Small intestine (tissue), 7 donors: ENCODE measurements around the gene MORN5. TPM values are rescaled to one million over a fixed set of nuclear protein-coding genes. Genes with fewer than 3 reads are reported as not detected.

Experiments used
- DNase-seq, 2 donors: peaks; one replicate each; pipeline versions ENCODE4 v3.0.0 to v3.0.0-alpha.2; 2013
- FAIRE-seq: peaks from 2 replicates; lab custom pipeline; 2012; peaks lifted over from hg19 to GRCh38; lab: Jason Lieb, UNC
- H3K27ac ChIP-seq, 3 donors: one replicate each; pipeline ENCODE4 v1.5.1; 2013; ENCODE audit warnings: low read length in 2 of 3, mild to moderate bottlenecking in 2 of 3, control low read depth in 1 of 3, inconsistent platforms in 1 of 3, low read depth in 1 of 3, moderate library complexity in 1 of 3
- H3K27me3 ChIP-seq, 3 donors: one replicate each; pipeline ENCODE4 v1.6.1; 2013; ENCODE audit warnings: low read length in 3 of 3, inconsistent platforms in 1 of 3; ENCODE audit not compliant: control insufficient read depth in 3 of 3, insufficient read depth in 3 of 3
- H3K36me3 ChIP-seq, 3 donors: one replicate each; pipeline ENCODE4 v1.6.1; 2013; ENCODE audit warnings: low read length in 3 of 3, inconsistent platforms in 1 of 3, low read depth in 1 of 3, mild to moderate bottlenecking in 1 of 3, moderate library complexity in 1 of 3; ENCODE audit not compliant: control insufficient read depth in 3 of 3, insufficient read depth in 2 of 3
- H3K4me1 ChIP-seq, 3 donors: one replicate each; pipeline ENCODE4 v1.6.1; 2013; ENCODE audit warnings: low read length in 2 of 3, inconsistent platforms in 1 of 3, low read depth in 1 of 3, mild to moderate bottlenecking in 1 of 3, moderate library complexity in 1 of 3; ENCODE audit not compliant: control insufficient read depth in 3 of 3, insufficient read depth in 2 of 3
- H3K4me3 ChIP-seq, 3 donors: one replicate each; pipeline ENCODE4 v1.5.1; 2013; ENCODE audit warnings: low read length in 3 of 3, control low read depth in 1 of 3, inconsistent platforms in 1 of 3, low read depth in 1 of 3, mild to moderate bottlenecking in 1 of 3, moderate library complexity in 1 of 3
- H3K9me3 ChIP-seq, 2 donors: one replicate each; pipeline ENCODE4 v1.6.1; 2013; ENCODE audit warnings: low read depth in 1 of 2, low read length in 1 of 2; ENCODE audit not compliant: control insufficient read depth in 2 of 2, insufficient read depth in 1 of 2
- WGBS, 3 donors: extraction: QIAGEN DNeasy Blood & Tissue Kit; methylation state at CpG; one replicate each; pipeline ENCODE4 v1.1.7; 2013; 5-methylcytosine and 5-hydroxymethylcytosine counted together
- polyA plus RNA-seq, 4 donors: library from polyadenylated mRNA; stranded (reverse) in 3 of 4; unstranded in 1 of 4; fragments of 200-250 nt in 3 of 4; fragments of 120-200 nt in 1 of 4; gene quantifications; one replicate each; pipeline versions ENCODE4 v1.2.1 to v1.2.3, GENCODE V29; 2013
- donor health status: healthy with polysubstance abuse.
- donor health status: control.
- donor health status: control.
- donor health status: Bipolar disorder and iron deficiency.
- donor health status: healthy.

Gene MORN5
- polyA plus RNA-seq, 4 donors = not detected

- WGBS, 3 donors = 73 to 74% (median 73%) methylated on average over 10 of the region's 10 CpGs
- peaks cover 0 to 8% (median 0%) of the 10 kb centered on the region in 3 donors for H3K4me1 ChIP-seq
These were observed 32.3 kb upstream of the MORN5 start for GRCh38 chr9:122127396-122127798.

DNA sequence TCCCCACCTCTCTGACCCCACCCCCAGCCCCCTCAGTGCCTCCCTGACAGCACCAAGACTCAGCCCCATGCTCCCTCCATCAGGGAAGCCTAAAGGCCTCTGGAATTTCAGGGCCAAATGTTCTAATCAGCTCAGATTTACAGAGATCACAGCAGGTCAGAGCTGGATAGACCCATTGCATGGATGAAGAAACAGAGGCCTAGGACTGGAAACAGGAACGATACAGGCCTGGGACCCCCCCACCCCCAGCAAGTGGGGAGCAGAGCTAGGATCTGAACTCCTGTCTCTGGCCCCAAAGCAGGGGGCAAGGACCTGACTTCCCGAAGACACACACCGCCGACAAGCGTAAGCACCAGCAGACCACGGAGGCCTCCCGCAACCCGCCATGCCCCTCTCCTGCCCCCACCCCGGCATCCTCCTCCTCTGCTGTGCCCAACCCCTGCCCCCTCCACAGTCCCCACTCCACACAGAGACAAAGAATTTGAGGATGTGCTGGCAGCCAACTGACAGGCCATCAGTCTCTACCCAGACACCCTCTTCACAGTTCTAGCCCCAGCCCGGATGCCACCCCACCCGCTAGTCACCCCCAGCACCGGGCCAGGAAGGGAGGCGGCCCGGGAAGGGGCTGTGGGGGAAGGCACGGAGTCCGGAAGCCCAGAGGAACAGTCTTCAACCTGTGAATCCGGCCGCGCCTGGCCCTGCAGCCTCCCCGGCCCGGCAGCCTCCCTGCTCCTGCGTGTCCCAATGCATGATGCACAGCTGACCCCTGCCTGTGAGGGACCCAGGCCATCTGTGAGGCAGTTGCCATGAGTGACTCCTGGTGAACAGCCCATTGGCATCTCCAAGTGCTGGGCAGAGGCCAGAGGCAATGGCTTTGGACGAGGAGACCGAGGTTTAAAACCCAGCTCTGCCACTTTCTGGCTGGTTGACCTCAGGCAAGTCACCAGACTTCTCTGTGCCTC lies 31.4 kb upstream of the MORN5 start:
- no peaks in the 10 kb centered on the region for H3K36me3 ChIP-seq
- peaks cover 0 to 77% (median 13%) of the 10 kb centered on the region in 3 donors for H3K27me3 ChIP-seq
- peaks cover 0 to 8% (median 0%) of the 10 kb centered on the region in 3 donors for H3K4me1 ChIP-seq
- DNase-seq = no peak
- H3K27ac ChIP-seq = no peak overlapping the region
- FAIRE-seq = no peak
- WGBS, 3 donors = 75 to 81% (median 78%) methylated on average over 20 to 24 of the region's 24 CpGs
- H3K4me3 ChIP-seq = no peak overlapping the region
- no peaks in the 10 kb centered on the region for H3K9me3 ChIP-seq

More at GRCh38 chr9:122127396-122127798, 32.3 kb upstream of the MORN5 start:
- Histone ChIP-seq H3K9me3 (no peaks in the 10 kb centered on the region), H3K4me3 (no peak overlapping the region), H3K27ac (no peak overlapping the region), H3K36me3 (no peaks in the 10 kb centered on the region), H3K27me3 (peaks cover 0 to 74% (median 13%) of the 10 kb centered on the region in 3 donors)
- FAIRE-seq (no peak), DNase-seq (no peak)

DNA sequence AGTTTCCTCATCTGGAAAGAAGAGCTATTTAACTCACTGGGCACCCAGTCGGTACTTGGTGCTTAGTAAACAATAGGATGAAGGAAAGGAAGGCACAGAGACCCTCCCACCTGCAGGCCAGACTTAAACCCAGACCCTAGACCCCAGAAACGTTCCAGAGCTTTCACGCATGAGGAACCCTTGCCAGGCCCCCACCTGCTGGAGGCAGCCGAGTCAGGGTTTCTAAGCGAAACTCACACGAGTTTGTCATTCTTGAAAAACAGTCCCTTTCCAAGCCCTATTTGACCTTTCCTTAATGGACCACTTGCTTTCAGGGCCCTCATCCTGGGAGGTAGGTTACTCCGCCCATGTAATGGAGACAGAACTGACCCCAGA lies 30.8 kb upstream of the MORN5 start:
- H3K36me3 ChIP-seq = no peaks in the 10 kb centered on the region
- 82 to 88% (median 84%) methylated on average over 7 of the region's 7 CpGs for WGBS, 3 donors

GRCh38 chr9:122129969-122130368 lies 29.7 kb upstream of the MORN5 start:
- no peak for FAIRE-seq
- Histone ChIP-seq H3K4me1 (peaks cover 0 to 8% (median 0%) of the 10 kb centered on the region in 3 donors), H3K4me3 (no peak overlapping the region), H3K9me3 (no peaks in the 10 kb centered on the region), H3K27me3 (peaks cover 0 to 67% (median 13%) of the 10 kb centered on the region in 3 donors), H3K36me3 (no peaks in the 10 kb centered on the region), H3K27ac (no peak overlapping the region)
- DNase-seq = no peak
- 85 to 93% (median 87%) methylated on average over 2 of the region's 2 CpGs for WGBS, 3 donors

More for the DNA sequence above, 30.8 kb upstream of the MORN5 start:
- Histone ChIP-seq H3K27me3 (peaks cover 0 to 77% (median 13%) of the 10 kb centered on the region in 3 donors), H3K9me3 (no peaks in the 10 kb centered on the region), H3K4me1 (peaks cover 0 to 8% (median 0%) of the 10 kb centered on the region in 3 donors), H3K27ac (no peak overlapping the region), H3K4me3 (no peak overlapping the region)
- FAIRE-seq (no peak), DNase-seq (no peak)

GRCh38 chr9:122130837-122131236 lies 28.9 kb upstream of the MORN5 start:
- no peaks in the 10 kb centered on the region for H3K9me3 ChIP-seq

DNA sequence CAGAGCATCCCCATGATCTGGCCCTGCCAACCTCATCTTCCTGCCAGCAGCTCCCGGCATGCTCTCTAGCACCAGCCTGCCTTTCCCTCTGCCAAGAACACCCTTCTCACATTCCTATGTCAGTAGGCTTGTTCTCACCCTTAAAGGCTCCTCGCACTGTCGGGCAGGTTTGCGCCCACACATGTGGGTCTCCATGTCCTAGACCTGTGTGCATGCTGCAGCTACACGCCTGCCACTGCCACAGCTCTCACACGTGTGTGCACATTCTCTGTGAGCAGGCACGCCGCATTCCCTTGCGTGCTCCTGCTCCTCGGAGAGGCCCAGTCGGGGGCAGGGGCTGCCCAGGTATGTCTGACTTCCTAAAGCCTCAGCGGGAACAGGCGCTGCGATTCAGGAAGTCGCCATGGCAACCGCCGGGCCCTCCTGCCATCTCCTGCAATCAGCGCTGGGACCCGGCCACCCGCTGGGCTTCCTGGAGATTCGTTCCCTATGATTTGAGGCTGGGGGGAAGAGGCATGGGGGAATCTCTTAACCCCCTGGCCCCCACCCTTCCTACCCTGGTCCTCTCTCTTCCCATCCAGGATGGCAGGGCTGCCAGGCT lies 28.2 kb upstream of the MORN5 start:
- peak in 1 of 2 donors; percentile 17 for DNase-seq
- Histone ChIP-seq H3K9me3 (no peaks in the 10 kb centered on the region), H3K27ac (no peak overlapping the region), H3K27me3 (peaks cover 0 to 52% (median 7%) of the 10 kb centered on the region in 3 donors), H3K4me1 (peaks cover 0 to 3% (median 0%) of the 10 kb centered on the region in 3 donors), H3K4me3 (no peak overlapping the region), H3K36me3 (no peaks in the 10 kb centered on the region)
- WGBS, 3 donors = 20 to 36% (median 22%) methylated on average over 21 of the region's 21 CpGs
- FAIRE-seq = no peak

More at GRCh38 chr9:122130837-122131236, 28.9 kb upstream of the MORN5 start:
- H3K27ac ChIP-seq = no peak overlapping the region
- peaks cover 0 to 8% (median 0%) of the 10 kb centered on the region in 3 donors for H3K4me1 ChIP-seq
- WGBS, 3 donors = 67 to 77% (median 74%) methylated on average over 4 of the region's 4 CpGs
- FAIRE-seq (no peak), DNase-seq (no peak)
- peaks cover 0 to 58% (median 9%) of the 10 kb centered on the region in 3 donors for H3K27me3 ChIP-seq
- H3K36me3 ChIP-seq = no peaks in the 10 kb centered on the region
- H3K4me3 ChIP-seq = no peak overlapping the region

GRCh38 chr9:122132539-122132938 lies 27.2 kb upstream of the MORN5 start:
- FAIRE-seq (no peak), DNase-seq (no peak)
- Histone ChIP-seq H3K9me3 (no peaks in the 10 kb centered on the region), H3K4me3 (no peak overlapping the region), H3K4me1 (no peaks in the 10 kb centered on the region), H3K27ac (no peak overlapping the region), H3K27me3 (peaks cover 0 to 41% (median 3%) of the 10 kb centered on the region in 3 donors), H3K36me3 (no peaks in the 10 kb centered on the region)
- 84 to 89% (median 86%) methylated on average over 4 of the region's 4 CpGs for WGBS, 3 donors

DNA sequence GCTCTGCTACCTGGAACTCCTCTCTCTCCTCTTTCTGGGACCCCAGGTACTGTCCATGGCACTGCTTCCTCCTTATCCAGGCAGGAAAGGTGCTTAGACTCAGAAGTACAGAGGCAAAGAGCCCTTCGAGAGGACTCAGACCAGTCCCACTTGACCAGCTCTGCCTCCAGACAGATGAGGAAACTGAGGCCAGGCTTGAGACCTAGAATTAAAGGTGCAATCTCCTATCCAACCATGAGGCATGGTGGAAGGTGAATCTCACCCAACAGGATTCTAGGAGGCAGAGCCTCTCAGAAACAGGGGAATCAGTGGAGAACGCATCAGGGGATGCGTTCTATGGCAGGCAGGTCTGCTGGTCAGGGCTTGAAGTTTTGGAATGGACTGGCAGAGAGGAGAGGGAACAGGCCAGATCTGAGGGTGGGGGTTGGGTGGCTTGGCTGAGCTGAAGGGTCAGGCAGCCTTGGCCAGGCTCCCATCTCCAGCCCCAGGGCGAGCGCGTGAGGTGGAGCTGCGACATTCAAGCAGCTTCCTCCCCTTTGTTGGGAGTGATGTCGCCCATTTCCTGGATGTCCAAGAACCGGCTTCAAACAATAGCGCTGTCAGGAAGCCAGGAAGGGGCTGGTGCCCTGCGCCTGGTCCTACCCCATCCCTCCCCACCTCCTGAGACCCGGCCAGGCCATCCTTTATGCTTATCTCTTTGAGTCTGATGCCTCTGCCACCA lies 26.3 kb upstream of the MORN5 start:
- Histone ChIP-seq H3K36me3 (no peaks in the 10 kb centered on the region), H3K9me3 (no peaks in the 10 kb centered on the region), H3K4me3 (no peak overlapping the region), H3K4me1 (no peaks in the 10 kb centered on the region), H3K27me3 (peaks cover 0 to 34% (median 3%) of the 10 kb centered on the region in 3 donors), H3K27ac (no peak overlapping the region)
- FAIRE-seq = no peak
- no peak for DNase-seq
- WGBS, 3 donors = 72 to 87% (median 87%) methylated on average over 10 to 12 of the region's 12 CpGs
